HEK293 (cell line): ENCODE measurements around the gene AFDN.

Experiments
- CTCF ChIP-seq: fragments of 450-650 bp; formaldehyde crosslinking; IDR thresholded peaks from 2 replicates; pipeline ENCODE4 v1.5.1; 2016; ENCODE audit warnings: missing biosample characterization, missing genetic modification characterization
- MEIS1 ChIP-seq: sonication (generic); formaldehyde crosslinking; IDR thresholded peaks from 2 replicates; pipeline ENCODE4 v1.8.1; 2022; ENCODE audit warnings: missing genetic modification reagents, mild to moderate bottlenecking, borderline replicate concordance
- ZNF121 ChIP-seq: fragments of 450-650 bp; formaldehyde crosslinking; IDR thresholded peaks from 2 replicates; pipeline ENCODE4 v1.5.1; 2016; ENCODE audit warnings: missing biosample characterization, missing genetic modification characterization
- ZNF292 ChIP-seq: fragments of 450-650 bp; formaldehyde crosslinking; IDR thresholded peaks from 2 replicates; pipeline ENCODE4 v1.5.1; 2016; ENCODE audit warnings: low read depth, missing biosample characterization, missing genetic modification characterization, borderline replicate concordance
- ZNF558 ChIP-seq: fragments of 450-650 bp; formaldehyde crosslinking; IDR thresholded peaks from 2 replicates; pipeline ENCODE4 v1.5.1; 2016; ENCODE audit warnings: missing biosample characterization, missing genetic modification characterization
- ZNF639 ChIP-seq: fragments of 450-650 bp; formaldehyde crosslinking; IDR thresholded peaks from 2 replicates; pipeline ENCODE4 v1.5.1; 2016; ENCODE audit warnings: missing biosample characterization, missing genetic modification characterization
- ZNF830 ChIP-seq: fragments of 450-650 bp; IDR thresholded peaks from 2 replicates; pipeline ENCODE4 v1.5.0; 2018; ENCODE audit warnings: missing biosample characterization, missing genetic modification characterization, low read depth, mild to moderate bottlenecking, moderate library complexity

- TF ChIP-seq ZNF558 (tag by site-specific recombination) (no peak), CTCF (no peak), ZNF830 (tag by site-specific recombination) (no peak), ZNF639 (tag by site-specific recombination) (peak; percentile 86), ZNF292 (no peak), MEIS1 (no peak), ZNF121 (tag by site-specific recombination) (no peak)
Observed at GRCh38 chr6:167829513-167829912, 2.8 kb downstream of the AFDN start.
